H9 (cell line): ENCODE results near the gene OCRL. TPM values are rescaled to one million over a fixed set of nuclear protein-coding genes. Genes with fewer than 3 reads are reported as not detected.

ENCODE experiments used
- DNase-seq: peaks from one replicate; pipeline ENCODE4 v3.0.0-alpha.2; 2017
- H2AFZ ChIP-seq: one replicate; pipeline ENCODE4 v1.6.1; 2013; ENCODE audit warnings: mild to moderate bottlenecking, low read length, control low read depth, moderate library complexity
- H2AK5ac ChIP-seq: 2 replicates; pipeline ENCODE4 v1.6.1; 2013; ENCODE audit warnings: low read length, control low read depth, mixed read lengths; ENCODE audit not compliant: insufficient read length
- H2BK120ac ChIP-seq: one replicate; pipeline ENCODE4 v1.6.1; 2013; ENCODE audit warnings: low read depth, mild to moderate bottlenecking, low read length, control low read depth, inconsistent platforms; ENCODE audit not compliant: poor library complexity, severe bottlenecking
- H2BK12ac ChIP-seq: 2 replicates; pipeline ENCODE4 v1.6.1; 2013; ENCODE audit warnings: low read length, control low read depth, mixed read lengths, low read depth; ENCODE audit not compliant: insufficient read length
- H2BK15ac ChIP-seq: 2 replicates; pipeline ENCODE4 v1.6.1; 2013; ENCODE audit warnings: low read depth, low read length, control low read depth
- H2BK20ac ChIP-seq: one replicate; pipeline ENCODE4 v1.6.1; 2013; ENCODE audit warnings: low read depth, mild to moderate bottlenecking, low read length, control low read depth, inconsistent platforms; ENCODE audit not compliant: poor library complexity, severe bottlenecking
- H2BK5ac ChIP-seq: 2 replicates; pipeline ENCODE4 v1.6.1; 2013; ENCODE audit warnings: low read length, control low read depth, mixed read lengths; ENCODE audit not compliant: insufficient read length
- H3K14ac ChIP-seq: 2 replicates; pipeline ENCODE4 v1.6.1; 2013; ENCODE audit warnings: low read length, control low read depth; ENCODE audit not compliant: insufficient read depth
- H3K18ac ChIP-seq: 2 replicates; pipeline ENCODE4 v1.6.1; 2013; ENCODE audit warnings: low read depth, mild to moderate bottlenecking, mixed read lengths, low read length, control low read depth; ENCODE audit not compliant: insufficient read length
- H3K23ac ChIP-seq: 2 replicates; pipeline ENCODE4 v1.6.1; 2013; ENCODE audit warnings: low read length, control low read depth, mixed read lengths, low read depth; ENCODE audit not compliant: insufficient read length
- H3K23me2 ChIP-seq: 2 replicates; pipeline ENCODE4 v1.6.1; 2013; ENCODE audit warnings: low read depth, mild to moderate bottlenecking, mixed read lengths, low read length, control low read depth; ENCODE audit not compliant: insufficient read length, poor library complexity, severe bottlenecking
- H3K27ac ChIP-seq: 2 replicates; pipeline ENCODE4 v1.5.1; 2013; ENCODE audit warnings: low read length, control low read depth, mixed read lengths, low read depth; ENCODE audit not compliant: insufficient read length
- H3K27me3 ChIP-seq: 2 replicates; pipeline ENCODE4 v1.6.1; 2013; ENCODE audit warnings: low read length, control low read depth, inconsistent platforms; ENCODE audit not compliant: insufficient read depth
- H3K4ac ChIP-seq: 2 replicates; pipeline ENCODE4 v1.6.1; 2013; ENCODE audit warnings: low read depth, mild to moderate bottlenecking, control low read depth, inconsistent platforms, low read length, moderate library complexity
- H3K4me1 ChIP-seq: 2 replicates; pipeline ENCODE4 v1.6.1; 2013; ENCODE audit warnings: low read length, control low read depth, inconsistent platforms; ENCODE audit not compliant: insufficient read depth
- H3K4me2 ChIP-seq: 2 replicates; pipeline ENCODE4 v1.6.1; 2013; ENCODE audit warnings: low read length, control low read depth, mixed read lengths; ENCODE audit not compliant: insufficient read length, insufficient read depth
- H3K56ac ChIP-seq: 2 replicates; pipeline ENCODE4 v1.6.1; 2013; ENCODE audit warnings: low read depth, mild to moderate bottlenecking, mixed read lengths, low read length, control low read depth; ENCODE audit not compliant: insufficient read length
- H3K79me1 ChIP-seq: 2 replicates; pipeline ENCODE4 v1.6.1; 2013; ENCODE audit warnings: low read depth, mild to moderate bottlenecking, moderate library complexity, low read length, control low read depth, inconsistent platforms; ENCODE audit not compliant: insufficient read depth, poor library complexity, severe bottlenecking
- H3K79me2 ChIP-seq: 2 replicates; pipeline ENCODE4 v1.6.1; 2013; ENCODE audit warnings: low read length, control low read depth, inconsistent platforms; ENCODE audit not compliant: insufficient read depth
- H3K9ac ChIP-seq: 2 replicates; pipeline ENCODE4 v1.6.1; 2013; ENCODE audit warnings: low read length, control low read depth, mixed read lengths; ENCODE audit not compliant: insufficient read length; ENCODE audit errors: extremely low read depth
- H3K9me3 ChIP-seq: one replicate; pipeline ENCODE4 v1.6.1; 2013; ENCODE audit warnings: low read depth, low read length, inconsistent platforms; ENCODE audit not compliant: control insufficient read depth
- H3T11ph ChIP-seq: one replicate; pipeline ENCODE4 v1.6.1; 2013; ENCODE audit warnings: mild to moderate bottlenecking, low read length, control low read depth, inconsistent platforms
- H4K20me1 ChIP-seq: one replicate; pipeline ENCODE4 v1.6.1; 2013; ENCODE audit not compliant: control insufficient read depth, insufficient read length, insufficient read depth
- H4K5ac ChIP-seq: 2 replicates; pipeline ENCODE4 v1.6.1; 2013; ENCODE audit warnings: low read depth, mild to moderate bottlenecking, mixed read lengths, low read length, control low read depth; ENCODE audit not compliant: insufficient read length
- H4K8ac ChIP-seq: replicated peaks from 2 replicates; pipeline ENCODE4 v1.6.1; 2013; ENCODE audit warnings: low read length, control low read depth, mixed read lengths, low read depth; ENCODE audit not compliant: insufficient read length
- H4K91ac ChIP-seq: 2 replicates; pipeline ENCODE4 v1.6.1; 2013; ENCODE audit warnings: low read depth, mild to moderate bottlenecking, moderate library complexity, mixed read lengths, low read length, control low read depth; ENCODE audit not compliant: insufficient read length
- H3K27ac Mint-ChIP-seq, 3 experiments: 2 replicates in 2 of 3; 3 replicates in 1 of 3; pipeline ENCODE4 v1.8.0; 2020 to 2021; ENCODE audit warnings: mixed read lengths in 3 of 3, mild to moderate bottlenecking in 1 of 3, moderate library complexity in 1 of 3
- H3K27me3 Mint-ChIP-seq: 2 replicates; pipeline ENCODE4 v1.8.0; 2021; ENCODE audit warnings: low read depth, mild to moderate bottlenecking, moderate library complexity, mixed read lengths
- H3K36me3 Mint-ChIP-seq, 3 experiments: 2 replicates in 2 of 3; 3 replicates in 1 of 3; pipeline ENCODE4 v1.8.0; 2020 to 2021; ENCODE audit warnings: low read depth in 3 of 3, mixed read lengths in 3 of 3; ENCODE audit not compliant: insufficient read depth in 1 of 3
- H3K4me1 Mint-ChIP-seq, 2 experiments: 2 replicates each; pipeline ENCODE4 v1.8.0; 2020; ENCODE audit warnings: mixed read lengths in 2 of 2
- H3K4me3 Mint-ChIP-seq, 2 experiments: 2 replicates in 1 of 2; 3 replicates in 1 of 2; pipeline ENCODE4 v1.8.0; 2020 to 2021; ENCODE audit warnings: mild to moderate bottlenecking in 2 of 2, mixed read lengths in 2 of 2, moderate library complexity in 1 of 2
- H3K9me3 Mint-ChIP-seq, 2 experiments: 2 replicates in 1 of 2; 3 replicates in 1 of 2; pipeline ENCODE4 v1.8.0; 2020; ENCODE audit warnings: mild to moderate bottlenecking in 2 of 2, mixed read lengths in 2 of 2, moderate library complexity in 1 of 2
- CTCF ChIP-seq: fragments of 200-600 bp; sonication (generic); conservative IDR thresholded peaks from 3 replicates; pipeline ENCODE4 v1.8.0; 2021; ENCODE audit warnings: antibody characterized with exemption, mild to moderate bottlenecking
- WGBS: extraction: QIAGEN DNeasy Blood & Tissue Kit; methylation state at CpG from one replicate; pipeline ENCODE4 v1.1.7; 2013; ENCODE audit warnings: missing lambda C conversion rate, low lambda C conversion rate, mixed read lengths; ENCODE audit not compliant: insufficient read length; ENCODE audit errors: extremely low coverage; 5-methylcytosine and 5-hydroxymethylcytosine counted together
- total RNA-seq: library from RNA; stranded (reverse); gene quantifications from 2 replicates; pipeline ENCODE4 v1.2.1, GENCODE V29; 2021

Gene OCRL
- total RNA-seq, 1 experiment from 2014 or later: 31.4 TPM

DNA sequence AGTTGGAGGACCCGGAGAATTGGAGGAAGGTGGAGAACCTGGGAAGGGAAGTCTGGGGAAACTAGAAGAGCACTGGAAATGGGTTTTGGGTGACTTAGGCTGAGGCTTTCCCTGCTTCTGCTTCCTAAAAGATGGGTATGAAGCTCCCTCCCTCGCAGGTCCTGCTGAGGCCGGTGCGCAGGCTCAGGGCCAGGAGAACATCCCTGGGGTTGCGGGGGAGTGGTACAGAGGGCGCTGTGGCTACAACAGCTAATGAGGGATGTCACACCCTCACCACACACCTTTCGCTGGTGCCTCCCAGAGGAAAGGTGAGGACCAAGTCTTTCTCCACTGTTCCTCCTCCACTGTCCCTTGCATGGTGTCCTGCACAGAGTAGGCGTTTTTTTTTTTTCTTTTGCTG is 98.9 kb downstream of the OCRL start:
- H3K27me3 Mint-ChIP-seq: peaks cover 35% of the 10 kb centered on the region
- Histone ChIP-seq H3K79me2 (no peaks in the 10 kb centered on the region), H3K27me3 (no peaks in the 10 kb centered on the region), H4K91ac (no peak overlapping the region), H3K23ac (no peak overlapping the region), H3K79me1 (no peaks in the 10 kb centered on the region), H3K4me2 (no peak overlapping the region), H4K5ac (no peak overlapping the region), H2AFZ (no peak overlapping the region), H3K9me3 (no peaks in the 10 kb centered on the region), H2BK5ac (no peak overlapping the region), H3K23me2 (no peaks in the 10 kb centered on the region), H3K27ac (no peak overlapping the region), H3K18ac (no peak overlapping the region), H3T11ph (no peak overlapping the region), H4K8ac (no peak overlapping the region), H3K4me1 (no peaks in the 10 kb centered on the region), H2BK12ac (no peak overlapping the region), H2BK120ac (no peak overlapping the region), H2AK5ac (no peak overlapping the region), H2BK20ac (no peak overlapping the region), H3K9ac (no peak overlapping the region), H3K56ac (no peak overlapping the region), H3K14ac (no peak overlapping the region; the same call in 1 of the 2 replicates), H2BK15ac (no peak overlapping the region), H4K20me1 (no peaks in the 10 kb centered on the region), H3K4ac (no peak overlapping the region)
- H3K27ac Mint-ChIP-seq: no peak overlapping the region
- WGBS: no CpG with 5 or more reads among the region's 8 CpGs
- H3K36me3 Mint-ChIP-seq: peaks cover 0 to 2% (median 0%) of the 10 kb centered on the region in 3 experiments; a peak in 1 of 7 replicates
- H3K9me3 Mint-ChIP-seq: peaks cover 8 to 56% of the 10 kb centered on the region in 2 experiments; a peak in 3 of 5 replicates
- TF ChIP-seq CTCF: no peak; the same call in 2 of the 3 replicates
- DNase-seq: peak; percentile 52
- peaks cover 0 to 12% of the 10 kb centered on the region in 2 experiments; a peak in 3 of 4 replicates for H3K4me1 Mint-ChIP-seq
- H3K4me3 Mint-ChIP-seq: no peak overlapping the region
